T-helper 22 cell (primary cell): Measurements from ENCODE around the gene ALDOB.

ENCODE experiments used
- DNase-seq: peaks from one replicate; pipeline ENCODE4 v3.0.0-alpha.2; 2020; ENCODE audit warnings: low read depth

The ALDOB gene

GRCh38 chr9:101435601-101436079, at the start of gene ALDOB:
TSS of gene ALDOB (minus strand) at chr9:101435774. CDS start at chr9:101430887, 4,887 bp downstream.
- no peak for DNase-seq

- DNase-seq, result no peak
Measured at GRCh38 chr9:101484046-101484445, 48.5 kb upstream of the ALDOB start.

- no peak for DNase-seq
Measured at GRCh38 chr9:101481261-101481660, 45.7 kb upstream of the ALDOB start.

- DNase-seq, result no peak
Measured at GRCh38 chr9:101480386-101480785, 44.8 kb upstream of the ALDOB start.

GRCh38 chr9:101479338-101480030, 43.9 kb upstream of the ALDOB start:
- DNase-seq, result no peak

GRCh38 chr9:101478906-101479305, 43.3 kb upstream of the ALDOB start:
- DNase-seq, result no peak

- DNase-seq, result no peak
Measured at GRCh38 chr9:101478444-101478843, 42.9 kb upstream of the ALDOB start.

GRCh38 chr9:101477736-101478135, 42.2 kb upstream of the ALDOB start:
- no peak for DNase-seq

GRCh38 chr9:101477214-101477613, 41.6 kb upstream of the ALDOB start:
- no peak for DNase-seq

GRCh38 chr9:101476576-101477208, 41.1 kb upstream of the ALDOB start:
- no peak for DNase-seq

- no peak for DNase-seq
Measured at GRCh38 chr9:101472891-101473290, 37.3 kb upstream of the ALDOB start.

GRCh38 chr9:101470929-101471328, 35.4 kb upstream of the ALDOB start:
- DNase-seq, result no peak

GRCh38 chr9:101470021-101470420, 34.4 kb upstream of the ALDOB start:
- DNase-seq, result no peak

GRCh38 chr9:101469026-101469425, 33.5 kb upstream of the ALDOB start:
- no peak for DNase-seq

- DNase-seq, result no peak
Measured at GRCh38 chr9:101468116-101468515, 32.5 kb upstream of the ALDOB start.

GRCh38 chr9:101467690-101468089, 32.1 kb upstream of the ALDOB start:
- DNase-seq, result no peak

- no peak for DNase-seq
Measured at GRCh38 chr9:101466863-101467262, 31.3 kb upstream of the ALDOB start.

GRCh38 chr9:101465326-101465915, 29.8 kb upstream of the ALDOB start:
- no peak for DNase-seq

GRCh38 chr9:101463397-101463796, 27.8 kb upstream of the ALDOB start:
- DNase-seq, result no peak

GRCh38 chr9:101462558-101462957, 27.0 kb upstream of the ALDOB start:
- DNase-seq, result no peak

GRCh38 chr9:101460965-101461364, 25.4 kb upstream of the ALDOB start:
- no peak for DNase-seq

GRCh38 chr9:101458963-101459631, 23.5 kb upstream of the ALDOB start:
- no peak for DNase-seq

- no peak for DNase-seq
Measured at GRCh38 chr9:101457003-101457402, 21.4 kb upstream of the ALDOB start.
